GM23248 (cell line): Measurements from ENCODE around the gene KIFC3. TPM values are rescaled to one million over a fixed set of nuclear protein-coding genes. Genes with fewer than 3 reads are reported as not detected.

Source experiments
- DNase-seq: peaks from one replicate; pipeline ENCODE4 v3.0.0-alpha.2; 2015
- H2AFZ ChIP-seq: fragments of 200-600 bp; sonication (generic); 2 replicates; pipeline ENCODE4 v1.6.1; 2016; ENCODE audit warnings: antibody characterized with exemption
- H3F3A ChIP-seq: fragments of 200-600 bp; sonication (generic); 2 replicates; pipeline ENCODE4 v1.6.1; 2016; ENCODE audit warnings: mild to moderate bottlenecking, antibody characterized with exemption, mixed run types; ENCODE audit not compliant: insufficient read depth
- H3K27ac ChIP-seq: fragments of 200-600 bp; sonication (generic); 2 replicates; pipeline ENCODE4 v1.5.1; 2016; ENCODE audit warnings: mild to moderate bottlenecking
- H3K27me3 ChIP-seq: fragments of 200-600 bp; sonication (generic); replicated peaks from 2 replicates; pipeline ENCODE4 v1.6.1; 2016; ENCODE audit warnings: mild to moderate bottlenecking; ENCODE audit not compliant: insufficient read depth
- H3K36me3 ChIP-seq: fragments of 200-600 bp; sonication (generic); 2 replicates; pipeline ENCODE4 v1.6.1; 2016; ENCODE audit warnings: low read depth, mild to moderate bottlenecking
- H3K4me1 ChIP-seq: fragments of 200-600 bp; sonication (generic); 2 replicates; pipeline ENCODE4 v1.6.1; 2016; ENCODE audit warnings: mild to moderate bottlenecking; ENCODE audit not compliant: insufficient read depth
- H3K4me2 ChIP-seq: fragments of 200-600 bp; sonication (generic); one replicate; pipeline ENCODE4 v1.6.1; 2016; ENCODE audit warnings: mild to moderate bottlenecking; ENCODE audit not compliant: unreplicated experiment
- H3K4me3 ChIP-seq: fragments of 200-600 bp; sonication (generic); 2 replicates; pipeline ENCODE4 v1.5.1; 2016; ENCODE audit warnings: mild to moderate bottlenecking
- H3K79me2 ChIP-seq: fragments of 200-600 bp; sonication (generic); 2 replicates; pipeline ENCODE4 v1.6.1; 2016; ENCODE audit warnings: mild to moderate bottlenecking; ENCODE audit not compliant: insufficient read depth
- H3K9ac ChIP-seq: fragments of 200-600 bp; sonication (generic); 2 replicates; pipeline ENCODE4 v1.6.1; 2016; ENCODE audit warnings: mild to moderate bottlenecking
- H3K9me2 ChIP-seq: fragments of 200-600 bp; sonication (generic); 2 replicates; pipeline ENCODE4 v1.6.1; 2016; ENCODE audit warnings: mixed run types, mild to moderate bottlenecking, moderate library complexity; ENCODE audit not compliant: insufficient read depth
- H3K9me3 ChIP-seq: fragments of 200-600 bp; sonication (generic); one replicate; pipeline ENCODE4 v1.6.1; 2017; ENCODE audit warnings: low read depth
- H4K20me1 ChIP-seq: fragments of 200-600 bp; sonication (generic); 2 replicates; pipeline ENCODE4 v1.6.0; 2016; ENCODE audit not compliant: insufficient read depth
- EZH2 ChIP-seq: fragments of 200-600 bp; sonication (generic); IDR thresholded peaks from 2 replicates; pipeline ENCODE4 v1.6.1; 2018; ENCODE audit warnings: antibody characterized with exemption, mild to moderate bottlenecking; ENCODE audit not compliant: insufficient read depth, poor library complexity, severe bottlenecking
- EZH2phosphoT487 ChIP-seq: fragments of 200-600 bp; sonication (generic); IDR thresholded peaks from 2 replicates; pipeline ENCODE4 v1.6.1; 2018; ENCODE audit warnings: antibody characterized with exemption, moderate library complexity, mild to moderate bottlenecking, low read depth; ENCODE audit not compliant: insufficient read depth
- WGBS, 2 experiments: methylation state at CpG; one replicate each; pipeline ENCODE4 v1.1.6; 2015 to 2017; ENCODE audit warnings: low lambda C conversion rate in 2 of 2, low coverage in 1 of 2; ENCODE audit errors: missing lambda C conversion rate in 2 of 2; 5-methylcytosine and 5-hydroxymethylcytosine counted together
- in situ Hi-C: fragments of 300-500 bp; cut with MboI; formaldehyde crosslinking; loops from 2 replicates; pipeline ENCODE4 v1.15.0; 2020
- polyA plus RNA-seq: library from polyadenylated mRNA; unstranded; fragments of >200 nt; fragmentation: Nextera tagmentation; extraction: Ambion mirVana; gene quantifications from 2 replicates; pipeline ENCODE4 v1.2.1, GENCODE V29; 2016
- total RNA-seq: library from RNA; depleted of rRNA; stranded (reverse); fragments of >200 nt; shearing (Covaris generic); gene quantifications from 2 replicates; pipeline ENCODE4 v1.2.3, GENCODE V29; 2014

The KIFC3 gene
- total and polyA plus RNA-seq, 2 experiments from 2014 or later = 27.0 to 65.3 TPM

- in situ Hi-C loops = no loop called here
- WGBS, 2 experiments = 90 to 97% methylated on average over 7 of the region's 7 CpGs
Measured at GRCh38 chr16:57738844-57739243, 63.4 kb downstream of the KIFC3 start.

GRCh38 chr16:57736419-57737351 is 65.6 kb downstream of the KIFC3 start:
- Histone ChIP-seq H3K4me3 (peak overlapping the region; percentile 79), H3F3A (peaks cover 33% of the 10 kb centered on the region), H3K79me2 (peaks cover 17% of the 10 kb centered on the region; the same call in 1 of the 2 replicates), H3K36me3 (no peaks in the 10 kb centered on the region), H3K27ac (peak overlapping the region; percentile 90), H3K9ac (peak overlapping the region; percentile 94), H4K20me1 (no peaks in the 10 kb centered on the region), H3K27me3 (no peaks in the 10 kb centered on the region), H3K4me1 (peaks cover 22% of the 10 kb centered on the region), H3K9me3 (no peaks in the 10 kb centered on the region), H2AFZ (peak overlapping the region; percentile 87), H3K9me2 (no peaks in the 10 kb centered on the region), H3K4me2 (peak overlapping the region; percentile 97)
- peak; percentile 93 for DNase-seq
- 6 to 11% methylated on average over 23 of the region's 23 CpGs for WGBS, 2 experiments
- TF ChIP-seq EZH2 (no peak), EZH2phosphoT487 (no peak)
- in situ Hi-C loops = no loop called here

More at GRCh38 chr16:57738844-57739243, 63.4 kb downstream of the KIFC3 start:
- Histone ChIP-seq H3K4me3 (no peak overlapping the region), H3K79me2 (peaks cover 17% of the 10 kb centered on the region; the same call in 1 of the 2 replicates), H3K4me2 (no peak overlapping the region), H3K27ac (no peak overlapping the region), H3F3A (peaks cover 13% of the 10 kb centered on the region; the same call in 1 of the 2 replicates), H4K20me1 (no peaks in the 10 kb centered on the region), H3K9me2 (no peaks in the 10 kb centered on the region), H3K36me3 (no peaks in the 10 kb centered on the region; the same call in 1 of the 2 replicates), H3K27me3 (no peaks in the 10 kb centered on the region), H3K9ac (no peak overlapping the region), H3K9me3 (no peaks in the 10 kb centered on the region), H2AFZ (no peak overlapping the region), H3K4me1 (peaks cover 14% of the 10 kb centered on the region)
- DNase-seq = no peak
- TF ChIP-seq EZH2 = no peak
- TF ChIP-seq EZH2phosphoT487 = no peak

- H3K9me2 ChIP-seq = no peaks in the 10 kb centered on the region
- H3K9ac ChIP-seq = peak within 1 kb of the TSS; percentile 98
- H3K4me2 ChIP-seq = peak within 1 kb of the TSS; percentile 97
- no peak for DNase-seq
- TF ChIP-seq EZH2 = no peak
- no peak for TF ChIP-seq EZH2phosphoT487
- in situ Hi-C loops = no loop called here
- H3K36me3 ChIP-seq = no peaks in the 10 kb centered on the region
- peaks cover 34% of the 10 kb centered on the region for H3F3A ChIP-seq
- H2AFZ ChIP-seq = peak within 1 kb of the TSS; percentile 89
- no peaks in the 10 kb centered on the region for H4K20me1 ChIP-seq
- H3K4me3 ChIP-seq = peak within 1 kb of the TSS; percentile 93
- H3K79me2 ChIP-seq = peaks cover 17% of the 10 kb centered on the region; the same call in 1 of the 2 replicates
- no peaks in the 10 kb centered on the region for H3K27me3 ChIP-seq
- no peaks in the 10 kb centered on the region for H3K9me3 ChIP-seq
- H3K27ac ChIP-seq = peak within 1 kb of the TSS; percentile 90
- H3K4me1 ChIP-seq = peaks cover 22% of the 10 kb centered on the region
- 0 to 1% methylated on average over 21 to 35 of the region's 35 CpGs for WGBS, 2 experiments
Measured at GRCh38 chr16:57735755-57736418, 66.4 kb downstream of the KIFC3 start, which contains the start of gene KATNB1. Gene KATNB1 (plus strand): TSS chr16:57735770. CDS start chr16:57737244, 1,474 bp downstream.
